Gastroesophageal sphincter (tissue), 3 donors: Measurements from ENCODE around the gene DICER1.

Experiments used
- CTCF ChIP-seq, 4 experiments: fragments of 200-600 bp in 2 of 4; fragments of 450-650 bp in 2 of 4; sonication (generic) in 1 of 4; IDR thresholded peaks; one replicate each; pipeline ENCODE4 v1.5.1; 2017 to 2019; ENCODE audit warnings: antibody characterized with exemption in 4 of 4, mild to moderate bottlenecking in 2 of 4, moderate library complexity in 2 of 4
- POLR2A ChIP-seq, 2 donors: fragments of 450-650 bp; IDR thresholded peaks; one replicate each; pipeline ENCODE4 v1.6.1; 2017; ENCODE audit warnings: antibody characterized with exemption in 2 of 2, mild to moderate bottlenecking in 2 of 2, moderate library complexity in 1 of 2

DNA sequence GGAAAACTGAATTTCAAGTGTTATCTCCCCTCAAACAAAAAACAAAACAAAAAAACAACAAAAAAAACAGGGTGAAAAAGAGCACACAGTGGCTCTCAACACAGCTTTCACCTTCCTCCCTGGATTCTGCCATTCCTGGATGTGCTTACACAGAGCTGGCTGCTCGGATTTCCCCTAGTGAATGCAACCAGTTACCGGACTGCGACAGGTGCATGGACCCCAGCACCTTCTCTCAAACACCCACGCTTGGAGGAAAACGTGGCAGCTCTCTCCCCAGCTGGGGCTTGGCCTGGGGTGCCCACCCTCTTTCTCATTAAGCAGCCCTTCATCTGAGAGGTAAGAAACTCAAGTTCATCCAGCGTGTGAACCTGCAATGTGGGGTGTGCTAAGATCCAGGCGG is 33.5 kb upstream of the DICER1 start:
- TF ChIP-seq CTCF (IDR thresholded peaks at IDR 0.05), result no peak
- no peak for TF ChIP-seq POLR2A (IDR thresholded peaks at IDR 0.05)
